Adrenal gland (tissue), 5 donors: ENCODE measurements around the gene LONRF2.

Source experiments
- CTCF ChIP-seq, 6 experiments: fragments of 450-650 bp in 4 of 6; fragments of 200-600 bp in 2 of 6; sonication (generic) in 1 of 6; IDR thresholded peaks; 1 replicate in 5 of 6; 2 replicates in 1 of 6; pipeline versions ENCODE4 v1.5.1 to v1.8.0; 2016 to 2021; ENCODE audit warnings: antibody characterized with exemption in 6 of 6, mild to moderate bottlenecking in 2 of 6, moderate library complexity in 1 of 6
- POLR2A ChIP-seq, 2 donors: fragments of 450-650 bp; IDR thresholded peaks; one replicate each; pipeline ENCODE4 v1.6.1; 2017; ENCODE audit warnings: antibody characterized with exemption in 2 of 2, mild to moderate bottlenecking in 2 of 2, moderate library complexity in 1 of 2
- donor health status: DM: no; HTN: no; CAD: no.

GRCh38 chr2:100247256-100248043 lies 74.9 kb downstream of the LONRF2 start:
- TF ChIP-seq POLR2A (IDR thresholded peaks at IDR 0.05) (no peak), CTCF (IDR thresholded peaks at IDR 0.05) (no peak)
